GM23338 (cell line): ENCODE measurements around the gene OARD1. TPM values are rescaled to one million over a fixed set of nuclear protein-coding genes. Genes with fewer than 3 reads are reported as not detected.

Source experiments
- ATAC-seq: fragments of 200-7000 bp; cut with Tn5 transposase; 3 replicates; pipeline ENCODE4 v1.9.1; 2020
- DNase-seq: peaks from one replicate; pipeline ENCODE4 v3.0.0-alpha.2; 2015; ENCODE audit warnings: low spot score
- H2AFZ ChIP-seq: fragments of 200-600 bp; sonication (generic); 2 replicates; pipeline ENCODE4 v1.8.0; 2016; ENCODE audit warnings: antibody characterized with exemption, mild to moderate bottlenecking, moderate library complexity
- H3F3A ChIP-seq: fragments of 200-600 bp; sonication (generic); replicated peaks from 2 replicates; pipeline ENCODE4 v1.8.0; 2017; ENCODE audit warnings: antibody characterized with exemption, mixed run types, low read depth
- H3K27ac ChIP-seq: fragments of 200-600 bp; sonication (generic); 2 replicates; pipeline ENCODE4 v1.6.1; 2016; ENCODE audit warnings: low read depth
- H3K27me3 ChIP-seq: fragments of 200-600 bp; sonication (generic); 2 replicates; pipeline ENCODE4 v1.8.0; 2016; ENCODE audit warnings: mild to moderate bottlenecking, mixed run types, moderate library complexity; ENCODE audit not compliant: insufficient read depth
- H3K36me3 ChIP-seq: fragments of 200-600 bp; sonication (generic); 2 replicates; pipeline ENCODE4 v1.8.0; 2016; ENCODE audit warnings: mild to moderate bottlenecking; ENCODE audit not compliant: insufficient read depth
- H3K4me1 ChIP-seq: fragments of 200-600 bp; sonication (generic); 2 replicates; pipeline ENCODE4 v1.8.0; 2016; ENCODE audit warnings: mild to moderate bottlenecking, moderate library complexity; ENCODE audit not compliant: insufficient read depth
- H3K4me2 ChIP-seq: fragments of 200-600 bp; sonication (generic); 2 replicates; pipeline ENCODE4 v1.7.1; 2017; ENCODE audit warnings: mixed run types
- H3K4me3 ChIP-seq: fragments of 200-600 bp; sonication (generic); 2 replicates; pipeline ENCODE4 v1.6.1; 2016; ENCODE audit warnings: mixed run types
- H3K79me2 ChIP-seq: fragments of 200-600 bp; sonication (generic); replicated peaks from 2 replicates; pipeline ENCODE4 v1.8.0; 2017; ENCODE audit warnings: mild to moderate bottlenecking; ENCODE audit not compliant: insufficient read depth
- H3K9me2 ChIP-seq: fragments of 200-600 bp; sonication (generic); 2 replicates; pipeline ENCODE4 v1.8.0; 2017; ENCODE audit not compliant: insufficient read depth
- H4K20me1 ChIP-seq: fragments of 200-600 bp; sonication (generic); replicated peaks from 2 replicates; pipeline ENCODE4 v1.8.0; 2017; ENCODE audit warnings: mild to moderate bottlenecking; ENCODE audit not compliant: insufficient read depth
- H3K27ac Mint-ChIP-seq: 2 replicates; pipeline ENCODE4 v1.8.0; 2020; ENCODE audit warnings: inconsistent platforms, mild to moderate bottlenecking, moderate library complexity, mixed read lengths
- H3K27me3 Mint-ChIP-seq: 3 replicates; pipeline ENCODE4 v1.8.0; 2022; ENCODE audit warnings: low read depth, mild to moderate bottlenecking, moderate library complexity, mixed read lengths, inconsistent platforms; ENCODE audit not compliant: insufficient read depth, poor library complexity
- H3K36me3 Mint-ChIP-seq: 3 replicates; pipeline ENCODE4 v1.8.0; 2021; ENCODE audit warnings: low read depth, mild to moderate bottlenecking, inconsistent platforms, moderate library complexity, mixed read lengths
- H3K4me1 Mint-ChIP-seq: 3 replicates; pipeline ENCODE4 v1.8.0; 2020; ENCODE audit warnings: mild to moderate bottlenecking, inconsistent platforms, mixed read lengths
- H3K4me3 Mint-ChIP-seq: 3 replicates; pipeline ENCODE4 v1.8.0; 2021; ENCODE audit warnings: moderate library complexity, mild to moderate bottlenecking, inconsistent platforms, mixed read lengths
- H3K9me3 Mint-ChIP-seq: 3 replicates; pipeline ENCODE4 v1.8.0; 2020; ENCODE audit warnings: moderate library complexity, mild to moderate bottlenecking, inconsistent platforms, mixed read lengths
- CREB1 ChIP-seq: fragments of 250-450 bp; sonication (Bioruptor Pico); IDR thresholded peaks from 2 replicates; pipeline ENCODE4 v1.5.0; 2020; ENCODE audit warnings: low read depth, mild to moderate bottlenecking, moderate library complexity
- CTCF ChIP-seq, 2 experiments: fragments of 200-600 bp in 1 of 2; sonication (generic) in 1 of 2; conservative IDR thresholded peaks; 2 replicates each; pipeline versions ENCODE4 v1.5.1 to v1.6.1; 2016 to 2017; ENCODE audit warnings: antibody characterized with exemption in 2 of 2, low read depth in 2 of 2, mild to moderate bottlenecking in 2 of 2, moderate library complexity in 1 of 2
- EZH2 ChIP-seq: fragments of 200-600 bp; sonication (generic); IDR thresholded peaks from one replicate; pipeline ENCODE4 v1.8.0; 2017; ENCODE audit warnings: antibody characterized with exemption, mild to moderate bottlenecking, low read depth; ENCODE audit not compliant: unreplicated experiment
- EZH2phosphoT487 ChIP-seq: fragments of 200-600 bp; sonication (generic); IDR thresholded peaks from one replicate; pipeline ENCODE4 v1.8.1; 2018; ENCODE audit warnings: antibody characterized with exemption; ENCODE audit not compliant: unreplicated experiment
- NANOG ChIP-seq: IDR thresholded peaks from 2 replicates; pipeline ENCODE4 v1.6.1; 2016; ENCODE audit warnings: antibody characterized with exemption, borderline replicate concordance
- POLR2AphosphoS5 ChIP-seq: IDR thresholded peaks from 2 replicates; pipeline ENCODE4 v1.6.1; 2016; ENCODE audit warnings: antibody characterized with exemption, low read depth
- ZNF114 ChIP-seq: fragments of 250-450 bp; sonication (Bioruptor Pico); IDR thresholded peaks from 2 replicates; pipeline ENCODE4 v1.5.0; 2020; ENCODE audit warnings: mild to moderate bottlenecking, moderate library complexity
- ZNF331 ChIP-seq: fragments of 250-450 bp; sonication (Bioruptor Pico); IDR thresholded peaks from 2 replicates; pipeline ENCODE4 v1.5.0; 2020; ENCODE audit warnings: low read depth, mild to moderate bottlenecking, moderate library complexity
- polyA plus RNA-seq: library from polyadenylated mRNA; unstranded; fragments of >200 nt; fragmentation: Nextera tagmentation; extraction: Ambion mirVana; gene quantifications from 2 replicates; pipeline ENCODE4 v1.2.1, GENCODE V29; 2016
- total RNA-seq: library from RNA; depleted of rRNA; stranded (reverse); fragments of >200 nt; shearing (Covaris generic); gene quantifications from 2 replicates; pipeline ENCODE4 v1.2.3, GENCODE V29; 2014
- TF ChIP-seq, protein P1 (sequence below): IDR thresholded peaks from one replicate; pipeline ENCODE4 v1.6.1; 2018; ENCODE audit warnings: antibody characterized with exemption; ENCODE audit not compliant: unreplicated experiment

OARD1 gene
- total and polyA plus RNA-seq, 2 experiments from 2014 or later = 25.9 to 60.8 TPM

GRCh38 chr6:41047745-41048732, 24.1 kb downstream of the OARD1 start (continued):
- TF ChIP-seq EZH2 (no peak), CTCF (conservative IDR thresholded peaks at IDR 0.05; ENCODE audit: low read depth in 2 of 2) (no peak), NANOG (no peak), EZH2phosphoT487 (no peak), ZNF114 (CRISPR knock-in tag) (no peak)
- TF ChIP-seq, protein P1, sequence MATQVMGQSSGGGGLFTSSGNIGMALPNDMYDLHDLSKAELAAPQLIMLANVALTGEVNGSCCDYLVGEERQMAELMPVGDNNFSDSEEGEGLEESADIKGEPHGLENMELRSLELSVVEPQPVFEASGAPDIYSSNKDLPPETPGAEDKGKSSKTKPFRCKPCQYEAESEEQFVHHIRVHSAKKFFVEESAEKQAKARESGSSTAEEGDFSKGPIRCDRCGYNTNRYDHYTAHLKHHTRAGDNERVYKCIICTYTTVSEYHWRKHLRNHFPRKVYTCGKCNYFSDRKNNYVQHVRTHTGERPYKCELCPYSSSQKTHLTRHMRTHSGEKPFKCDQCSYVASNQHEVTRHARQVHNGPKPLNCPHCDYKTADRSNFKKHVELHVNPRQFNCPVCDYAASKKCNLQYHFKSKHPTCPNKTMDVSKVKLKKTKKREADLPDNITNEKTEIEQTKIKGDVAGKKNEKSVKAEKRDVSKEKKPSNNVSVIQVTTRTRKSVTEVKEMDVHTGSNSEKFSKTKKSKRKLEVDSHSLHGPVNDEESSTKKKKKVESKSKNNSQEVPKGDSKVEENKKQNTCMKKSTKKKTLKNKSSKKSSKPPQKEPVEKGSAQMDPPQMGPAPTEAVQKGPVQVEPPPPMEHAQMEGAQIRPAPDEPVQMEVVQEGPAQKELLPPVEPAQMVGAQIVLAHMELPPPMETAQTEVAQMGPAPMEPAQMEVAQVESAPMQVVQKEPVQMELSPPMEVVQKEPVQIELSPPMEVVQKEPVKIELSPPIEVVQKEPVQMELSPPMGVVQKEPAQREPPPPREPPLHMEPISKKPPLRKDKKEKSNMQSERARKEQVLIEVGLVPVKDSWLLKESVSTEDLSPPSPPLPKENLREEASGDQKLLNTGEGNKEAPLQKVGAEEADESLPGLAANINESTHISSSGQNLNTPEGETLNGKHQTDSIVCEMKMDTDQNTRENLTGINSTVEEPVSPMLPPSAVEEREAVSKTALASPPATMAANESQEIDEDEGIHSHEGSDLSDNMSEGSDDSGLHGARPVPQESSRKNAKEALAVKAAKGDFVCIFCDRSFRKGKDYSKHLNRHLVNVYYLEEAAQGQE = no peak

DNA sequence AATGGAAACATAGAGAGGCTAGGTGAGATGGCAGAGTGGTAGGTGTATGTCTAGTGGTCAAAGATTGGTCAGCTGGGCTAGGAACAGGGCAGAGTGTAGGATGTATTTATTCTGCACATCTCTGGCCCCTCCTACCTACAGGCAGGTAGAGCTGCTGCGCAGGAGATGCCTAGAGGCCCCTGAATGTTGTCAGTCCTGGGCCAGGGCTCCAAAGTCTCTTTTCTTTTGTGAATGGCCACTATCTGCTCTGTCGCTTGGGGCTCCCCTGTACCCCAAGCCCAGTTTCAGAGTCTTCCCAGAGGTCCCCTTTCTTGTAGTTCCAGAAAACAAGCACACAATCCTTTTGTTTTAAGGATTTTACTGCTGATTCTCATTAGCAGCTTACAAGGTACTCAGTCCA, 24.9 kb downstream of the OARD1 start:
- H3K9me3 Mint-ChIP-seq = no peaks in the 10 kb centered on the region
- Histone ChIP-seq H3K79me2 (no peaks in the 10 kb centered on the region), H3K27ac (no peak overlapping the region), H4K20me1 (no peaks in the 10 kb centered on the region), H3K9me2 (no peaks in the 10 kb centered on the region), H3F3A (no peaks in the 10 kb centered on the region), H3K4me2 (no peak overlapping the region), H3K36me3 (no peaks in the 10 kb centered on the region), H3K4me1 (peaks cover 5% of the 10 kb centered on the region), H2AFZ (no peak overlapping the region), H3K27me3 (no peaks in the 10 kb centered on the region), H3K4me3 (no peak overlapping the region)
- peaks cover 9% of the 10 kb centered on the region for H3K4me1 Mint-ChIP-seq
- no peak overlapping the region for H3K4me3 Mint-ChIP-seq
- H3K27ac Mint-ChIP-seq = no peak overlapping the region
- no peak for ATAC-seq
- TF ChIP-seq CREB1 (CRISPR knock-in tag) (no peak), NANOG (no peak), ZNF114 (CRISPR knock-in tag) (no peak), POLR2AphosphoS5 (no peak), ZNF331 (CRISPR knock-in tag) (no peak)
- no peaks in the 10 kb centered on the region for H3K36me3 Mint-ChIP-seq
- no peak for DNase-seq
- peaks cover 2% of the 10 kb centered on the region for H3K27me3 Mint-ChIP-seq
